ENCODE measurements around the gene IFITM10. TPM values are rescaled to one million over a fixed set of nuclear protein-coding genes. Genes with fewer than 3 reads are reported as not detected.
"Not testable (repeated sequence)": the region's sequence is repeated elsewhere in the genome, so short reads cannot be mapped to it uniquely, and the experiment has no call there.

IFITM10 gene
- total RNA-seq, 1 experiment from 2014 or later, result 0.59 TPM

DNA sequence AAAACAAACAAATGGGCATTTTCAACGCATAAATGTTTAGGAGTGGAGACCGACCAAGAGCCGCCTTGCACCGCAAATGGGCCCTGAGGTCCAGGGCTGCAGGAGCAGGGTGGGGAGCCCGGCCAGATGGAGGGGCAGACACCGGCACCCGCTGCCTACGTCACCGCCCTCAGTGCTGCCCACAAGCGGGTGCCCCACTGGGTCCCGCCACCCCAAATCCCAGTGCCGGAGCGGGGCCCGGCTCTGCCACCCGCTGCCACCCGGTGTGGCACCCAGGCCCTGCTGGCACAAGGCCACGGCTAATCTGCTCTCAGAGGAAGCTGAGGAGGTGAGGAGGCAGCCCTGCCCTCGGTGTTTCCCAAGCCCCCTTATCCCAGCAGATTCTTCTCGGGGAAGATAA lies 67.2 kb downstream of the IFITM10 start:
- not testable (repeated sequence) for H2BK120ac ChIP-seq (ENCODE audit: low read depth, low read length, poor library complexity, severe bottlenecking); H3K36me3 Mint-ChIP-seq (ENCODE audit: insufficient read depth in 1 of 3, low read depth in 3 of 3); H3K9ac ChIP-seq (ENCODE audit: extremely low read depth, insufficient read length, low read length); H3K27ac ChIP-seq (ENCODE audit: insufficient read length, low read depth, low read length); H3K23ac ChIP-seq (ENCODE audit: insufficient read length, low read depth, low read length); H3K23me2 ChIP-seq (ENCODE audit: insufficient read length, low read depth, low read length, poor library complexity, severe bottlenecking); H3K9me3 ChIP-seq (ENCODE audit: control insufficient read depth, low read depth, low read length); H4K5ac ChIP-seq (ENCODE audit: insufficient read length, low read depth, low read length); H3K27ac Mint-ChIP-seq; H2BK15ac ChIP-seq (ENCODE audit: low read depth, low read length); H2AFZ ChIP-seq (ENCODE audit: low read length); H3K4me1 Mint-ChIP-seq; H4K8ac ChIP-seq (replicated peaks; ENCODE audit: insufficient read length, low read depth, low read length); H3K4me3 Mint-ChIP-seq; H2BK5ac ChIP-seq (ENCODE audit: insufficient read length, low read length); H4K91ac ChIP-seq (ENCODE audit: insufficient read length, low read depth, low read length); H3K9me3 Mint-ChIP-seq; H3T11ph ChIP-seq (ENCODE audit: low read length); H3K27me3 ChIP-seq (ENCODE audit: insufficient read depth, low read length); H3K79me2 ChIP-seq (ENCODE audit: insufficient read depth, low read length); H3K4ac ChIP-seq (ENCODE audit: low read depth, low read length); H2BK20ac ChIP-seq (ENCODE audit: low read depth, low read length, poor library complexity, severe bottlenecking); H3K56ac ChIP-seq (ENCODE audit: insufficient read length, low read depth, low read length); H4K20me1 ChIP-seq (ENCODE audit: control insufficient read depth, insufficient read depth, insufficient read length); H3K18ac ChIP-seq (ENCODE audit: insufficient read length, low read depth, low read length); H3K4me2 ChIP-seq (ENCODE audit: insufficient read depth, insufficient read length, low read length); H2BK12ac ChIP-seq (ENCODE audit: insufficient read length, low read depth, low read length); H3K14ac ChIP-seq (ENCODE audit: insufficient read depth, low read length); H3K79me1 ChIP-seq (ENCODE audit: insufficient read depth, low read depth, low read length, poor library complexity, severe bottlenecking); H2AK5ac ChIP-seq (ENCODE audit: insufficient read length, low read length); DNase-seq; H3K4me1 ChIP-seq (ENCODE audit: insufficient read depth, low read length)
- WGBS (ENCODE audit: extremely low coverage, insufficient read length, low lambda C conversion rate), result no CpG with 5 or more reads among the region's 19 CpGs
- peaks cover 12% of the 10 kb centered on the region for H3K27me3 Mint-ChIP-seq (ENCODE audit: low read depth)

Other genes with a start within 250 kb of the IFITM10 start
- 3.2 and 4.4 TPM in 2 replicates for gene DUSP8, start 178.3 kb downstream of the IFITM10 start, total RNA-seq (2021)
- not detected in 2 replicates for gene KRTAP5-1, start 165.3 kb downstream of the IFITM10 start, total RNA-seq (2021)
- gene KRTAP5-2, start 152.3 kb downstream of the IFITM10 start, total RNA-seq (2021), result not detected in 2 replicates
- not detected in 2 replicates for gene KRTAP5-3, start 142.1 kb downstream of the IFITM10 start, total RNA-seq (2021)
- not detected in 2 replicates for gene KRTAP5-4, start 128.5 kb downstream of the IFITM10 start, total RNA-seq (2021)
- gene KRTAP5-5, start 120.8 kb downstream of the IFITM10 start, total RNA-seq (2021), result not detected in 2 replicates
- not detected in 2 replicates for gene KRTAP5-6, start 53.4 kb downstream of the IFITM10 start, total RNA-seq (2021)
- gene CTSD, start 13.3 kb upstream of the IFITM10 start, total RNA-seq (2021), result 158 and 161 TPM in 2 replicates
- gene SYT8, start 84.4 kb upstream of the IFITM10 start, total RNA-seq (2021), result not detected in 2 replicates
- not detected in 2 replicates for gene TNNI2, start 88.4 kb upstream of the IFITM10 start, total RNA-seq (2021)
- gene LSP1, start 102.5 kb upstream of the IFITM10 start, total RNA-seq (2021), result not detected in 2 replicates
- not detected in 2 replicates for gene PRR33, start 141.3 kb upstream of the IFITM10 start, total RNA-seq (2021)
- gene TNNT3, start 169.1 kb upstream of the IFITM10 start, total RNA-seq (2021), result not detected in 2 replicates
- gene MRPL23, start 196.7 kb upstream of the IFITM10 start, total RNA-seq (2021), result 65.3 and 67.3 TPM in 2 replicates
- 10.7 TPM in 2 replicates for gene H19, start 247.2 kb upstream of the IFITM10 start, total RNA-seq (2021)

Measured in H9 (cell line).